HG03025 (cell line): Measurements from ENCODE around the gene NUP107.
A peak's percentile ranks its signal among the peaks of the same experiment; 100 is the strongest.

Experiments used
- ATAC-seq: cut with Tn5 transposase; IDR thresholded peaks from one replicate; pipeline ENCODE4 v1.9.1; 2021; ENCODE audit warnings: mild to moderate bottlenecking, moderate library complexity; ENCODE audit not compliant: unreplicated experiment, low FRiP score

The NUP107 gene

DNA sequence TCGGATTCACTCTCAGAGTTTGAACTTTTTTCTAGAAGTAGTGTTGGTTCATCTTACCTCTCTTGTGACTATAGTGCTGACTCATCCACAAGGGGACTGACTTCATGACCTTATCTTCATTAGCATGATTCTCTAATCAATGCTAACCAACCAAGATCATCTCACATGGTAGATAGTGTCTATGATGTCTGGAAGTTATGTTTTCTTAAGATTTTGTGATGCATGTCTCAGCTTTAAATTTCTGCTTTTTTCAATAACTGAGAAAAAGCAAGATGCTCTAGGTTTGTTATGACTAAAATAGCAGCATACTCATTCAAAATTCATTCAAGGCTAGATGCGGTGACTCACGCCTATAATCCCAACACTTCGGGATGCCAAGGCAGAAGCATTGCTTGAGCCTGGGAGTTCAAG, 46.9 kb downstream of the NUP107 start:
- no peak for ATAC-seq

GRCh38 chr12:68739891-68740290, 53.1 kb downstream of the NUP107 start:
- ATAC-seq = no peak

- no peak for ATAC-seq
Measured at GRCh38 chr12:68743356-68743755, 56.6 kb downstream of the NUP107 start.

- ATAC-seq = peak; percentile 6
Measured at GRCh38 chr12:68745376-68745903, 58.7 kb downstream of the NUP107 start.

DNA sequence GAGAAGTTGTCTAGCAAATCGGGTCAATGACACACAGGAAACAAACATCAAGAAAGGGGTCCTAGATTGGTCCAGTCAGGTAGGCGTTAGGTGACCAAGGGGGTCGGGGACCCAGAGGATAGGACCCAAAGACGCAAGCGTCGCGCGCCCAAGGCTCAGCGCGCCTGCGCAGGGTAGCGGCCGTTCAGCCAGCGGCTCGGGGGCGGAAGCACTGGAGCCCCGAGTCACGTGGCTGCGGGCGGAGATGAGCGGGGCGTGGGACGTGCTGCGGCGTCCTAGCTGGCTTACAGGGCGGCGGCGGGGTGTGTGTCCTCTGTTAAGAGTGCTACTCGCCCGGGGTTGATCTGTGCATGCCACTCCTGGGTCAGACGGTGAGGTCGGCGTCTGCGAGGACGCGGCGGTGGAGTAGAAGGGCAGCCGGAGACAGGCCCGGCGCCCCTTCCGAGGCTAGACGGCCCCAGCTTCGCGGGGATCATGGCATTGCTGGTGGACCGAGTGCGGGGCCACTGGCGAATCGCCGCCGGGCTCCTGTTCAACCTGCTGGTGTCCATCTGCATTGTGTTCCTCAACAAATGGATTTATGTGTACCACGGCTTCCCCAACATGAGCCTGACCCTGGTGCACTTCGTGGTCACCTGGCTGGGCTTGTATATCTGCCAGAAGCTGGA, 59.3 kb downstream of the NUP107 start, which contains the start of gene SLC35E3:
SLC35E3 (plus strand) TSS at position 273 of the 668 bp plus-strand sequence; CDS start at position 475, 202 bp downstream.
- peak; percentile 98 for ATAC-seq

- ATAC-seq = peak; percentile 41
Measured at GRCh38 chr12:68746572-68747180, 59.9 kb downstream of the NUP107 start.

DNA sequence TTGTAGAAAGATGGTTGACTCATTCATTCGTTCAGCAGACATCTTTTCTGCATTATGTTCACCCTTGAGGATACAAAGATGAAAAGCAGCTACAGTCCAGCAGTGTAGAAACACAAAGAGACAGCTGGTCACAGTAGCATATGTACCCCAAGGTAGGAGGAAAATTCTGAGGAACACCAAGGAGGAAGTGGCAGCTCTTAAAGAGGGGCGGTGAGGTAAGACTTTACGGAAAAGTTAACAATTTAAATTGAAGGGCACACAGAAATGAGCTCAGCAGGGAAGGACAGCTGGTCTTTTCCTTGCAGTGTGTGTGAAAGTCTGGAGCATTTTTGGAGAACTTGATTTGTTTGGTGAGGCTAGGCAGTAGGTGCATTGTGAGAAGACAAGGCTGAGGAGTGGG, 62.7 kb downstream of the NUP107 start:
- ATAC-seq = no peak

- ATAC-seq = no peak
Measured at GRCh38 chr12:68749861-68750260, 63.1 kb downstream of the NUP107 start.

DNA sequence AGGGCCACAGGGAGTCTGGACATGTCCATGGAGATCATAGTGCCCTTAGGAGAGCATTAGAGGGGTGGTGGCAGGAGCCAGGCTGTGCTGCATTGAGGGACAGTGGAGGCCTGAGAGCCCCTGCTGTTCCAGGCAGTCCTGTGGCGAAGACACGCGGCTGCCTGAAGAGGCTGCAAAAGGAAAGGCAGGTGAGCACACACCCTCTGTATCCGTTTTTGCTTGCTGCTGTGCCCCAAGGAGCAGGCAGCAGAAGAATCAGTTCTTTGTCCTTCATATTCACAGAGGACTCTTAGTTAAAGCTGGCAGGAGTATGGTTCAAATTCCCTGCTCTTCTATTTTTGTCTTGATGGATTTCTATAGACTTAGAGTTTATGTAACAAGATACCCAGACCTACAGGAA, 63.7 kb downstream of the NUP107 start:
- no peak for ATAC-seq

DNA sequence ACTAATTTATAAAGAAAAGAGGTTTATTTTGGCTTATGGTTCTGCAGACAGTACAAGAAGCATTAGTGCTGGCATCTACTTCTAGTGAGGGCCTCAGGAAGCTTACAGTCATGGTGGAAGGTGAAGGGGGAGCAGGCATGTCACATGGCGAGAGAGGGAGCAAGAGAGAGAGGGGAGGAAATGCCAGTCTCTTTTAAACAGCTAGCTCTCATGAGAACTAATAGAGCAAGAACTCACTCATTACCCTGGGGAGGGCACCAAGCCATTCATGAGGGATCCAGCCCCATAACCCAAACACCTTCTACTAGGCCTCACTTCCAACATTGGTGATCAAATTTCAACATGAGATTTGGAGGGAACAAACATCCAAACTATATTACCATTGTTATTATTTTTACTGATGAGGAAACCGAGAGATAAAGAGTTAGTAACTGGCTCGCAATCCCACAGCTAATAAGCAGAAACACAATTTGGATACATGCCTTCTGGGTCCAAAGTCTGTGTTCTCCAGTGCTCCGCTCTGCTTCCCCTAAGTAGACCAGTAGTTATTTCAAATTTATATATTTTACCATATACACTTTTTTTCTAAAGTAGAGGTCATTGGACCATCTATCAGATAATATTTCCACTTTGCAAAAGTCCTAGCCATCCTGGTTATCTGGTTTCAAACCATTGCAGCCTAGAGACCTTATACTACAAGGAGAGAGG, 68.9 kb downstream of the NUP107 start:
- ATAC-seq = no peak

GRCh38 chr12:68759852-68760251, 73.1 kb downstream of the NUP107 start:
- no peak for ATAC-seq

DNA sequence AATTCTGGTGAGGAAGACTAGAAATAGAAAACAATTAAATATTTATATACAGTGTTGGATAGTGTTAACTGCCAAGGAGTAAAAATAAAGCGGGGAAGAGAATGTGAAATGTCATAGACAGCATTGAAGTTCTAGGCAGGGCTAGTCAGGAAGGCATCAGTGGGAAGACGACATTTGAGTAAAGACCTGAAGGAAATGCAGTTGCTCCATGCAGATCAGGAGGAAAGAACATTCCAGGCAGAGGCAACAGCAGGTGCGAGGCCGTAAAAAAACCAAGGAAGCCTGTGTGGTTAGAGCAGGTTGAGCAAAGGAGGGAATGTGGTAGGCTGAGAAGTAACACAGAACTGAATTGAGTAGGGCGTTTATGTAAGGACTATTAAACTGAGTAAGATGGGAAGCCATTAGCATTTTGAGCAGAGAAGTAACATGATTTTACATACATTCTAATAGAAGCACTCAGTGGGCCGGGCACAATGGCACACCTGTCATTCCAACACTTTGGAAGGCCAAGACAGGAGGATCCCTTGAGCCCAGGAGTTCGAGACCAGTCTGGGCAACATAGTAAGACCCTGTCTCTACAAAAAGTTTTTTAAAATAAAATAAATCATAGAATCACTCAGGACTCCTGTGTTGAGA, 74.1 kb downstream of the NUP107 start:
- no peak for ATAC-seq

DNA sequence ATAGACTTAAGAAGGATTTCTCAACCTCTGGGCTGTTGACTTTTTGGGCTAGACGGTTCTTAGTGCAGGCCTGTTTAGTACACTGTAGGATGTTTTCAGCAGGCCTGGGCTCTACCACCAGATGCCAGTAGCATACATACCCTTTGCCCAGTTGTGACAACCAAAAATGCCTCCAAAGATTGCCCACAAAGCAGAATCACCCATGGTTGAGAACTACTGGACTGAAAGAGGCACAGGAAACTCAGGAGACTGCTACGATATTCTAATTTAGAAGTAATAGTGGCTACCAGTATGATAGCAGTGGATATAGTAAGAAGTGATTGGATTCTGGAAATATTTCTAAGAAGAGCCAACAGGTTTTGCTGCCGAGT, 74.6 kb downstream of the NUP107 start:
- no peak for ATAC-seq

GRCh38 chr12:68761901-68762630, 75.3 kb downstream of the NUP107 start:
- no peak for ATAC-seq

GRCh38 chr12:68762691-68763090, 75.9 kb downstream of the NUP107 start:
- no peak for ATAC-seq

DNA sequence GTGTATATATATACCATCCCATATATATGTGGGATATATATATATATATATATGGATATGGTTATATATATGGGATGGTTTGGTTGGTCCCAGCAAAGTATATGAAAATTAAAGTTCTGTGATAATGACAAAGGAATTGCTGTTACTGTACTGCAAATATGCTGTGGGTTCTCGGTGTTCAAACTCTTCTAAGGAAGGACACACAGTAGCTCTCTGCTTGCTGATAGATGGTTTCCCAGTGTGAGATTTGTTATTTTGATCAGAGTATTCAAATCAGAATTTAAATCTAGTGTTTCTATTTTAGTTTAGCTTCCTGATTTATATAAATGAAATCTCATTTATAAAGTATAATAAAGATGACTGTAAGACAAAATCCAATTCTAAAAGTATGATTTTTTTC, 78.9 kb downstream of the NUP107 start:
- ATAC-seq = no peak

- no peak for ATAC-seq
Measured at GRCh38 chr12:68766646-68767045, 79.9 kb downstream of the NUP107 start.

GRCh38 chr12:68767191-68767590, 80.4 kb downstream of the NUP107 start:
- ATAC-seq = no peak

DNA sequence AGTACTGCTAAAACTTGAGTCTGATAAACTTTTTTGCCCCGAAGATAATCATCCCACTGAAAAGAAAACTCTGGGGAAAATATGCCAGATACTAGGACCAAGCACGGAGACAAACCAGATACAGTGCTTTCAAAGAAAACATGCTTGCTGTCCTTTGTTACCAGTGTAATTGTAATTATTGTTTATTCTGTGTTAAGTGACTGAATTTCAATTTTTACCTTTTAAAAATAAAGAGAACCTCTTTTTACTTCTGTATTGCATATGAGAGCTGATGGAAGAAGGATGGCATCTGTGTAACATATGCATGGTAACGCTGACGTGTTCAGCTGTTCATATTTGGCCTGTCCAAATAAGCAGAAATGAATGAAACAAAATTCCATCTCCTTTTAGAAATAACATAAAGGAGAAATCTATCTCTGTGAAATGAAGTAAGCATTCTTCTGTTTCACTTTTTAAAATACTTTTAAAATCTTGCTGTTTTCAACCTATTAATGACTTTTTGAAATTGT, 81.7 kb downstream of the NUP107 start:
- ATAC-seq = no peak

DNA sequence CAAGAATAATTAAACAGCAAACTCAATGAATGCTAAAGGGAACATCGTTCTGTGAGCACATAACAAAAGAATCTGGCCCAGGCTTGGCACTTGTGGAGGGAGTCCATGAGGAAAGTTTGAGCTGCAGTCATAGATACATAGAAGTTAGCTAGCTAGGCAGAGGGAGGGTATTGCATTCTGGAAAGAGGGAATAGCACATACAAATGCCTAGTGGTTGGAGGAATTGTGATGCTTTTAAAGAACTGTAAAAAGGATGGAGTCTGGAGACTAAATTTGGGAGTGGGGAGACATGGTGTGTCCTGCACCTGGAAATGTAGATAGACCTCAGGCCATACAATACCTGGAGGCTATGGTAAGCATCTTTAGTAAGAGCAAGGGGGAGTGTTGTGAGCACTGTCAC, 83.2 kb downstream of the NUP107 start:
- ATAC-seq = no peak
